Progenitor cell of endocrine pancreas (in vitro differentiated cells): ENCODE data around the gene TPCN2. TPM values are rescaled to one million over a fixed set of nuclear protein-coding genes. Genes with fewer than 3 reads are reported as not detected.

Experiments used
- DNase-seq: peaks from one replicate; pipeline ENCODE4 v3.0.0; 2021; ENCODE audit warnings: low spot score; ENCODE audit not compliant: unreplicated experiment
- H3K27ac Mint-ChIP-seq: 2 replicates; pipeline ENCODE4 v1.8.0; 2021; ENCODE audit warnings: mild to moderate bottlenecking, moderate library complexity, mixed read lengths
- H3K27me3 Mint-ChIP-seq: 2 replicates; pipeline ENCODE4 v1.8.0; 2021; ENCODE audit warnings: mixed read lengths
- H3K36me3 Mint-ChIP-seq: 2 replicates; pipeline ENCODE4 v1.8.0; 2022; ENCODE audit warnings: mixed read lengths; ENCODE audit not compliant: insufficient read depth
- H3K4me1 Mint-ChIP-seq: 2 replicates; pipeline ENCODE4 v1.8.0; 2021; ENCODE audit warnings: low read depth, mixed read lengths
- H3K4me3 Mint-ChIP-seq: 2 replicates; pipeline ENCODE4 v1.8.0; 2021; ENCODE audit warnings: low read depth, mild to moderate bottlenecking, moderate library complexity, mixed read lengths
- H3K9me3 Mint-ChIP-seq: 2 replicates; pipeline ENCODE4 v1.8.0; 2021; ENCODE audit warnings: low read depth, mixed read lengths
- CTCF ChIP-seq: fragments of 200-600 bp; sonication (generic); IDR thresholded peaks from one replicate; pipeline ENCODE4 v1.5.0; 2021; ENCODE audit warnings: antibody characterized with exemption, mild to moderate bottlenecking; ENCODE audit not compliant: unreplicated experiment
- total RNA-seq: library from RNA; stranded (reverse); gene quantifications from 2 replicates; pipeline ENCODE4 v1.2.1, GENCODE V29; 2021

The TPCN2 gene
- total RNA-seq, 1 donor from 2014 or later, result 19.7 TPM

- H3K36me3 Mint-ChIP-seq, result no peaks in the 10 kb centered on the region
- TF ChIP-seq CTCF, result no peak
- H3K27ac Mint-ChIP-seq, result no peak overlapping the region
- H3K4me1 Mint-ChIP-seq, result peaks cover 6% of the 10 kb centered on the region
- no peaks in the 10 kb centered on the region for H3K9me3 Mint-ChIP-seq
- no peak overlapping the region for H3K4me3 Mint-ChIP-seq
- DNase-seq, result no peak
- peaks cover 10% of the 10 kb centered on the region for H3K27me3 Mint-ChIP-seq
These were observed 8.0 kb upstream of the TPCN2 start for GRCh38 chr11:69040581-69041260.

GRCh38 chr11:69041516-69041915 lies 7.2 kb upstream of the TPCN2 start:
- no peak for TF ChIP-seq CTCF
- no peak for DNase-seq
- Mint-ChIP-seq H3K4me1 (peaks cover 6% of the 10 kb centered on the region), H3K27me3 (peaks cover 10% of the 10 kb centered on the region), H3K36me3 (no peaks in the 10 kb centered on the region), H3K27ac (no peak overlapping the region), H3K4me3 (no peak overlapping the region), H3K9me3 (no peaks in the 10 kb centered on the region)

- TF ChIP-seq CTCF, result peak; percentile 50
- Mint-ChIP-seq H3K9me3 (no peaks in the 10 kb centered on the region), H3K27me3 (peaks cover 13% of the 10 kb centered on the region), H3K36me3 (no peaks in the 10 kb centered on the region), H3K4me1 (peaks cover 6% of the 10 kb centered on the region), H3K27ac (no peak overlapping the region), H3K4me3 (no peak overlapping the region)
- DNase-seq, result no peak
These were observed 4.4 kb upstream of the TPCN2 start for GRCh38 chr11:69044111-69045013.

GRCh38 chr11:69048031-69048693 lies 570 bp upstream of the TPCN2 start:
- DNase-seq, result no peak

More at GRCh38 chr11:69048031-69048693, 570 bp upstream of the TPCN2 start:
- Mint-ChIP-seq H3K4me3 (peak overlapping the region; percentile 64), H3K27ac (no peak overlapping the region), H3K27me3 (peaks cover 10% of the 10 kb centered on the region), H3K4me1 (peaks cover 5% of the 10 kb centered on the region), H3K36me3 (no peaks in the 10 kb centered on the region), H3K9me3 (no peaks in the 10 kb centered on the region)
- TF ChIP-seq CTCF, result no peak
